Large intestine (tissue), 3 donors: Measurements from ENCODE around the gene ENDOD1. TPM values are rescaled to one million over a fixed set of nuclear protein-coding genes. Genes with fewer than 3 reads are reported as not detected.

ENCODE experiments used
- DNase-seq, 2 donors: peaks; one replicate each; pipeline versions ENCODE4 v3.0.0 to v3.0.0-alpha.2; 2013
- H3K27ac ChIP-seq: one replicate; pipeline ENCODE4 v1.5.1; 2013; ENCODE audit warnings: low read length
- H3K27me3 ChIP-seq: 2 replicates; pipeline ENCODE4 v1.6.1; 2013; ENCODE audit warnings: low read length; ENCODE audit not compliant: control insufficient read depth, insufficient read depth
- H3K36me3 ChIP-seq: 2 replicates; pipeline ENCODE4 v1.6.1; 2013; ENCODE audit warnings: low read length; ENCODE audit not compliant: control insufficient read depth, insufficient read depth
- H3K4me1 ChIP-seq: one replicate; pipeline ENCODE4 v1.6.1; 2013; ENCODE audit warnings: low read length; ENCODE audit not compliant: control insufficient read depth, insufficient read depth
- H3K4me3 ChIP-seq: one replicate; pipeline ENCODE4 v1.5.1; 2013; ENCODE audit warnings: low read length
- H3K9me3 ChIP-seq: one replicate; pipeline ENCODE4 v1.6.1; 2013; ENCODE audit warnings: mild to moderate bottlenecking, low read depth, low read length, moderate library complexity; ENCODE audit not compliant: control insufficient read depth
- WGBS: methylation state at CpG from one replicate; pipeline ENCODE4 v1.1.5; 2013; ENCODE audit warnings: low lambda C conversion rate; ENCODE audit not compliant: insufficient coverage; 5-methylcytosine and 5-hydroxymethylcytosine counted together
- polyA plus RNA-seq: library from polyadenylated mRNA; unstranded; fragments of 120-200 nt; gene quantifications from one replicate; pipeline ENCODE4 v1.2.1, GENCODE V29; 2013

ENDOD1 gene
- polyA plus RNA-seq, 1 donor = 29.7 TPM

GRCh38 chr11:95086836-95087570, 2.6 kb upstream of the ENDOD1 start:
- DNase-seq = no peak
- WGBS = no CpG with 5 or more reads among the region's 1 CpG
- Histone ChIP-seq H3K27ac (no peak overlapping the region), H3K27me3 (no peaks in the 10 kb centered on the region), H3K4me3 (no peak overlapping the region), H3K36me3 (no peaks in the 10 kb centered on the region), H3K9me3 (no peaks in the 10 kb centered on the region), H3K4me1 (peaks cover 19% of the 10 kb centered on the region)

GRCh38 chr11:95088946-95089619, 563 bp upstream of the ENDOD1 start:
- H3K27me3 ChIP-seq = no peaks in the 10 kb centered on the region
- H3K4me3 ChIP-seq = peak overlapping the region; percentile 76
- no peaks in the 10 kb centered on the region for H3K36me3 ChIP-seq
- DNase-seq = no peak
- whole genome bisulfite sequencing = no CpG with 5 or more reads among the region's 27 CpGs
- peak overlapping the region; percentile 81 for H3K27ac ChIP-seq
- peaks cover 34% of the 10 kb centered on the region for H3K4me1 ChIP-seq
- H3K9me3 ChIP-seq = no peaks in the 10 kb centered on the region

DNA sequence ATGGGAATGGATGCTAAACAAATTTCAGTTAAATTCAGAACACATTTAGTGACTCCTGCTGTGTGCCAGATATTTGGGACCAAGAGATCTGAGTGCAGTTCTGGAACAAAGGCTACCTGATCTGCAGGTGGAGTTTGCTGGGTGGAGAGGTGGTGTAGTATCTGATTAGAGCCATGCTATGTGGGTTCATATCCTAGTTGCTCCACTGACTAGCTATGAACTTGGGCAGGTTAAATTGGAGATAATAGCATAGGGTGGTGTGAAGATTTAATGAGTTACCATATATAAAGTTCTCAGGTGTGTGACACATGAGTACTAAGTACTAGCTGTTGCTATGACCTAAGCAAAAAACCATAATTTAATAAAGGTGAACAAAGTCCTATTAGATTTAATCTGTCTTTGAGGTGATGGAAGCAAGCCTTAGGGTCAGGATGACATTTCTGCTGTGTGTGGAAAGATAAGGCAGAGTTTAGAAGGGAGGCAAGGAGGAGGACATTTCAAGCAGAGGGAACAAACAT, 2.1 kb downstream of the ENDOD1 start:
- Histone ChIP-seq H3K27me3 (no peaks in the 10 kb centered on the region), H3K36me3 (no peaks in the 10 kb centered on the region), H3K4me1 (peaks cover 34% of the 10 kb centered on the region), H3K9me3 (no peaks in the 10 kb centered on the region), H3K27ac (peak overlapping the region; percentile 94), H3K4me3 (no peak overlapping the region)
- peak; percentile 45 to 73 for DNase-seq

- Histone ChIP-seq H3K36me3 (no peaks in the 10 kb centered on the region), H3K4me1 (peaks cover 34% of the 10 kb centered on the region), H3K27ac (peak overlapping the region; percentile 94), H3K9me3 (no peaks in the 10 kb centered on the region), H3K27me3 (no peaks in the 10 kb centered on the region), H3K4me3 (no peak overlapping the region)
- no CpG with 5 or more reads among the region's 5 CpGs for WGBS
- peak; percentile 88 to 95 for DNase-seq
Observed at GRCh38 chr11:95092549-95093324, 3.1 kb downstream of the ENDOD1 start.

DNA sequence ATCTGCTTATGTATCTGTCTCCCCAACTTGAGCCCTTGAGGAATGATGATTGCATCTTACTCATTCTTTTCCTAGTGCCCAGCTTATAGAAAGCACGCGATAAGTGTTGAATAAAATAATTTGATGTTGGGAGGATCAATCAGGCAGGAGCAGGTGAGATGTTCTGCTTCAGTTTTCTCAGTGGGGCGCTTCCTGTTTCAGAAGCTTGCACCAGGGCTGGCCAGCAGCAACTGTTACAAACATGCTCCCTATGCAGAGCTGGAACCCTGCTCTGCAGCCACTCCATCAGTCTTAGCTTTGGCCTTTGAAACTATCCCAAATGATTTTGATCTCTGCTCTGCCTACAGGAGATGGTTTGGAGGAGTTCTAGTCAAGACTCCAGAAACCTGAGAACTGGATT, 3.9 kb downstream of the ENDOD1 start:
- Histone ChIP-seq H3K4me1 (peaks cover 34% of the 10 kb centered on the region), H3K4me3 (no peak overlapping the region), H3K9me3 (no peaks in the 10 kb centered on the region), H3K36me3 (no peaks in the 10 kb centered on the region), H3K27me3 (no peaks in the 10 kb centered on the region), H3K27ac (peak overlapping the region; percentile 94)
- WGBS = no CpG with 5 or more reads among the region's 3 CpGs
- no peak for DNase-seq

- Histone ChIP-seq H3K36me3 (no peaks in the 10 kb centered on the region), H3K4me3 (no peak overlapping the region), H3K27ac (no peak overlapping the region), H3K4me1 (peaks cover 24% of the 10 kb centered on the region), H3K27me3 (no peaks in the 10 kb centered on the region), H3K9me3 (no peaks in the 10 kb centered on the region)
- WGBS = 94% methylated on average over 2 of the region's 4 CpGs
- no peak for DNase-seq
Observed at GRCh38 chr11:95095858-95096587, 6.4 kb downstream of the ENDOD1 start.

- WGBS = 83% methylated on average over 2 of the region's 3 CpGs
- Histone ChIP-seq H3K27ac (no peak overlapping the region), H3K4me1 (peaks cover 13% of the 10 kb centered on the region), H3K36me3 (peaks cover 3% of the 10 kb centered on the region), H3K9me3 (no peaks in the 10 kb centered on the region), H3K4me3 (no peak overlapping the region), H3K27me3 (no peaks in the 10 kb centered on the region)
- DNase-seq = no peak
Observed at GRCh38 chr11:95097209-95097608, 7.6 kb downstream of the ENDOD1 start.

DNA sequence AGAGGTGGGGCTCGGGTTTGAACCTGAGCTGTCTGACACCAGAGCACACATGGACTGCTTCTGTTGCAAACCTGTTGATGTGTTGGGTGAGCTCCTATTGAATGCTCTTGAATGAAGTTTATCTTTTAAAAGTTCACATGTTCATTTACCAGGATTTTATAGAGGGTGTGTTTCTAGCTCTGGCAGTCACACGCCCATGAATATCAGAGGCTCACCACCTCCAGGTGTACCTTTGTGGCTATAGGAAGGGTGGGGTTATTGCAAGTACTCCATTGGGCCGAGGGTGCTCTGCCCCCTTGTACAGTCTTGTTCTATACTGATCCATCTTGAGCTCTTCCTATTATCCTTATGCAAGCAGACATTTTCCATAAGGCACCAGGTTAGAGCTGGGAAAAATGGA, 9.2 kb downstream of the ENDOD1 start:
- Histone ChIP-seq H3K27ac (no peak overlapping the region), H3K4me1 (no peaks in the 10 kb centered on the region), H3K4me3 (no peak overlapping the region), H3K27me3 (no peaks in the 10 kb centered on the region), H3K9me3 (no peaks in the 10 kb centered on the region), H3K36me3 (peaks cover 3% of the 10 kb centered on the region)
- no CpG with 5 or more reads among the region's 3 CpGs for WGBS
- no peak for DNase-seq

DNA sequence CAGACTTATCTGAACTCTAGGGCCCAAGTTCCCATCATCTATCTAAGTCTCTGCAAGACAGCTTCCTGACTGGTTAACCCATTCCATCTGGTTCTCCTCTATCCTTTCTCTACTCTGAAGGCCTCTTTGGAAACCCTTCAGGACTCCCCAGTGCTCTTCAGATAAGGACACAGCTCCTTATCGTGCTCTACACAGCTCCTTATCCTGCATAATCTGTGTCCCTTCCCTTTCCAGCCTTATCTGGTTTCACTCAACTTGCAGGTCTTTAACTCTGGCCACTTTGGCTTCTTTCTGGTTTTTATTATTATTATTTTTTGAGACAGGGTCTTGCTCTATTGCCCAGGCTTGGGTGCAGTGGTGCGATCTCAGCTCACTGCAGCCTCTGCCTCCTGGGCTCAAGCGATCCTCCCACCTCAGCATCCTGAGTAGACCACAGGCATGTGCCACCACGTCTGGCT, 10.6 kb downstream of the ENDOD1 start:
- Histone ChIP-seq H3K27me3 (no peaks in the 10 kb centered on the region), H3K4me3 (no peak overlapping the region), H3K4me1 (no peaks in the 10 kb centered on the region), H3K36me3 (peaks cover 3% of the 10 kb centered on the region), H3K27ac (no peak overlapping the region), H3K9me3 (no peaks in the 10 kb centered on the region)
- DNase-seq = no peak
- WGBS = no CpG with 5 or more reads among the region's 4 CpGs
